ENCODE measurements around the gene FUBP3.

The FUBP3 gene, protein sequence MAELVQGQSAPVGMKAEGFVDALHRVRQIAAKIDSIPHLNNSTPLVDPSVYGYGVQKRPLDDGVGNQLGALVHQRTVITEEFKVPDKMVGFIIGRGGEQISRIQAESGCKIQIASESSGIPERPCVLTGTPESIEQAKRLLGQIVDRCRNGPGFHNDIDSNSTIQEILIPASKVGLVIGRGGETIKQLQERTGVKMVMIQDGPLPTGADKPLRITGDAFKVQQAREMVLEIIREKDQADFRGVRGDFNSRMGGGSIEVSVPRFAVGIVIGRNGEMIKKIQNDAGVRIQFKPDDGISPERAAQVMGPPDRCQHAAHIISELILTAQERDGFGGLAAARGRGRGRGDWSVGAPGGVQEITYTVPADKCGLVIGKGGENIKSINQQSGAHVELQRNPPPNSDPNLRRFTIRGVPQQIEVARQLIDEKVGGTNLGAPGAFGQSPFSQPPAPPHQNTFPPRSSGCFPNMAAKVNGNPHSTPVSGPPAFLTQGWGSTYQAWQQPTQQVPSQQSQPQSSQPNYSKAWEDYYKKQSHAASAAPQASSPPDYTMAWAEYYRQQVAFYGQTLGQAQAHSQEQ

DNA sequence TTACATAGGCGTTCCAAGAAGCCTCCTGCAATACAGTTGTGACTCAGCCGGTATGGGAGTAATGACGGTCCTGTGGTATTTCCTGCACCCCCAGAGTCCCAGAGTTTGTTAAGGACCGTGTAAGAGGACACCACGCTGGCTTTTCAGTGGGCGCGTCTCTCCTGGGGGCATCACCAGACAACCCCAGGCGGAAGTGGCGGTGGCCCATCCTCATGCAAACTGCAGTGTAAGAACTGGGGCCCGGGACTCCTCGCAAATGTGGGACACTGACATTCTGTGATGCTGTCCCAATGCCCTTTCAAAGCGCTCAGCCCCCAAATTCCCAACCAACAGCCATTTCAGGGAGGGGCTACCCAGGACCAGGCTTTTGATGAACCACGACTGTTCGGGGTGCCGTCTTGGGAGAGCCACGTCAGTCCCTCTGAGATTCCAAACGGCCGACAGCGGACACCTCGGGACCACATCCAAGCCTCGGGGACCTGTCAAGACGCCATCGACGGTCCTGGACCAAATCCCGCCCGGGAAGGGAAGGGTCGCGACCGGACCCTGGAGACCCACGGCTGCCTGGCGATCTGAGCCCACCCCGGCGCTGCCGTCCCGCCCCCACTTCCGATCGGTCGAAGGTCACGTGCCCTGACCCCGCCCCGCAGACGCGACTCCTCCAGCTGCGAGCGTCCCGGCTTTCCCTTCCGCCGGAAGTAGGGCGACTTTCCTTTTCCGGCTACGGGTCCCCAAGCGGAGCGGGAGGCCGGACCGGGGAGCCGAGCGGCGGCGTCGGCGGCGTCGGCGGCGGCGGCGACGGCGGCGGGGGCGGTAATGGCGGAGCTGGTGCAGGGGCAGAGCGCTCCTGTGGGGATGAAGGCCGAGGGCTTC, at the start of gene FUBP3:
FUBP3 (plus strand) TSS at position 713 of the 873 bp plus-strand sequence; CDS start at position 817, 104 bp downstream.
- peak within 1 kb of the TSS; percentile 88 for H3K4me2 ChIP-seq (ENCODE audit: low read depth, low read length, poor library complexity, severe bottlenecking)
- H4K20me1 ChIP-seq (ENCODE audit: insufficient read depth, low read length, poor library complexity, severe bottlenecking), result peaks cover 15% of the 10 kb centered on the region
- H3K36me3 ChIP-seq (ENCODE audit: insufficient read depth, low read length), result no peaks in the 10 kb centered on the region
- H3K9me2 ChIP-seq (replicated peaks; ENCODE audit: low read depth, low read length), result no peaks in the 10 kb centered on the region
- peak within 1 kb of the TSS; percentile 76 for H2AFZ ChIP-seq (ENCODE audit: low read length)
- peaks cover 9% of the 10 kb centered on the region for H3K4me1 ChIP-seq (ENCODE audit: insufficient read depth, low read length, poor library complexity, severe bottlenecking)
- no peaks in the 10 kb centered on the region for H3K27me3 ChIP-seq (ENCODE audit: insufficient read depth, low read length, poor library complexity, severe bottlenecking)
- peaks cover 36% of the 10 kb centered on the region for H3K79me2 ChIP-seq (ENCODE audit: insufficient read depth, low read length)
- peak within 1 kb of the TSS; percentile 89 for H3K4me3 ChIP-seq (ENCODE audit: low read length, poor library complexity, severe bottlenecking)
- peak within 1 kb of the TSS; percentile 87 for H3K9ac ChIP-seq (ENCODE audit: low read depth, low read length, poor library complexity, severe bottlenecking)
- H3K9me3 ChIP-seq (ENCODE audit: insufficient read depth, low read depth, low read length), result no peaks in the 10 kb centered on the region
- TF ChIP-seq, protein P1, sequence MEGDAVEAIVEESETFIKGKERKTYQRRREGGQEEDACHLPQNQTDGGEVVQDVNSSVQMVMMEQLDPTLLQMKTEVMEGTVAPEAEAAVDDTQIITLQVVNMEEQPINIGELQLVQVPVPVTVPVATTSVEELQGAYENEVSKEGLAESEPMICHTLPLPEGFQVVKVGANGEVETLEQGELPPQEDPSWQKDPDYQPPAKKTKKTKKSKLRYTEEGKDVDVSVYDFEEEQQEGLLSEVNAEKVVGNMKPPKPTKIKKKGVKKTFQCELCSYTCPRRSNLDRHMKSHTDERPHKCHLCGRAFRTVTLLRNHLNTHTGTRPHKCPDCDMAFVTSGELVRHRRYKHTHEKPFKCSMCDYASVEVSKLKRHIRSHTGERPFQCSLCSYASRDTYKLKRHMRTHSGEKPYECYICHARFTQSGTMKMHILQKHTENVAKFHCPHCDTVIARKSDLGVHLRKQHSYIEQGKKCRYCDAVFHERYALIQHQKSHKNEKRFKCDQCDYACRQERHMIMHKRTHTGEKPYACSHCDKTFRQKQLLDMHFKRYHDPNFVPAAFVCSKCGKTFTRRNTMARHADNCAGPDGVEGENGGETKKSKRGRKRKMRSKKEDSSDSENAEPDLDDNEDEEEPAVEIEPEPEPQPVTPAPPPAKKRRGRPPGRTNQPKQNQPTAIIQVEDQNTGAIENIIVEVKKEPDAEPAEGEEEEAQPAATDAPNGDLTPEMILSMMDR (conservative IDR thresholded peaks at IDR 0.05; ENCODE audit: low read length), result no peak
- no peak for TF ChIP-seq EZH2phosphoT487 (IDR thresholded peaks at IDR 0.05; ENCODE audit: borderline replicate concordance)
- no peaks in the 10 kb centered on the region for H3F3A ChIP-seq (ENCODE audit: low read depth)

DNA sequence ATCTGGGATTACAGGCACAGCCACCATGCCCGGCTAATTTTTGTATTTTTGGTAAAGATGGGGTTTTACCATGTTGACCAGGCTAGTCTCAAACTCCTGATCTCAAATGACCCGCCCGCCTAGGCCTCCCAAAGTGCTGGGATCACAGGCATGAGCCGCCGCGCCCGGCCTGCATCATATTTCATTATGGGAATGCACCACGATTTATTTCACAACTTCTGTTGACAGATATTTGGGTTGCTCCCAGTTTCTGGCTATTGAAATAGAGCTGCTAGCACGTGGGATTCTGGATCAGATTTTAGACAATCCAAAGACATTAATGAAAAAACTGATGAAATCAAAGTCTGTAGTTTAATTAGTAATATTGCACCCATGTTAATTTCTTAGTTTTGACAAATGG, 48.4 kb upstream of the FUBP3 start:
- no peaks in the 10 kb centered on the region for H3F3A ChIP-seq (ENCODE audit: low read depth)
- TF ChIP-seq, protein P1 (conservative IDR thresholded peaks at IDR 0.05; ENCODE audit: low read length), result no peak
- no peak for TF ChIP-seq EZH2phosphoT487 (IDR thresholded peaks at IDR 0.05; ENCODE audit: borderline replicate concordance)
- H3K27me3 ChIP-seq (ENCODE audit: insufficient read depth, low read length, poor library complexity, severe bottlenecking), result no peaks in the 10 kb centered on the region
- H3K4me3 ChIP-seq (ENCODE audit: low read length, poor library complexity, severe bottlenecking), result no peak overlapping the region
- H3K4me2 ChIP-seq (ENCODE audit: low read depth, low read length, poor library complexity, severe bottlenecking), result no peak overlapping the region
- no peaks in the 10 kb centered on the region for H3K36me3 ChIP-seq (ENCODE audit: insufficient read depth, low read length)
- no peaks in the 10 kb centered on the region for H3K9me2 ChIP-seq (replicated peaks; ENCODE audit: low read depth, low read length)
- no peak overlapping the region for H3K9ac ChIP-seq (ENCODE audit: low read depth, low read length, poor library complexity, severe bottlenecking)
- no peaks in the 10 kb centered on the region for H3K79me2 ChIP-seq (ENCODE audit: insufficient read depth, low read length)
- no peaks in the 10 kb centered on the region for H3K9me3 ChIP-seq (ENCODE audit: insufficient read depth, low read depth, low read length)
- H4K20me1 ChIP-seq (ENCODE audit: insufficient read depth, low read length, poor library complexity, severe bottlenecking), result no peaks in the 10 kb centered on the region
- no peaks in the 10 kb centered on the region for H3K4me1 ChIP-seq (ENCODE audit: insufficient read depth, low read length, poor library complexity, severe bottlenecking)
- no peak overlapping the region for H2AFZ ChIP-seq (ENCODE audit: low read length)

DNA sequence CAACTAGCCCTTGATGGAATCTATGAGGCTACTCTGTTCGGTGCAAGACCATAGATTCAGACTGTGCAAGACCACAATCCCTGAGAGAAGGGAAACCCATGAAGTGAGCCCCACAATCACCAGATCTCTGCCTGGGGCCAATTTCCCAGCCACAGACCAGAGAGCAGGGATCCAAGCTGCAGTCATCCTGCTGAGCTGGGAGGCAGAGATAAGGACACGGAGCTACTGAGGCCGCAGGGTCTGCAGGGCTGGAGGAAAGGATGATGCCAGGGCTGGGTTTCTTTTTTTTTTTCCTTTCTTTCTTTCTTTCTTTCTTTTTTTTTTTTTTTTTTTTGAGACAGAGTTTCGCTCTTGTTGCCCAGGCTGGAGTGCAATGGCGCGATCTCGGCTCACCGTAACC, 47.7 kb upstream of the FUBP3 start:
- Histone ChIP-seq H3K79me2 (ENCODE audit: insufficient read depth, low read length) (no peaks in the 10 kb centered on the region), H3K4me3 (ENCODE audit: low read length, poor library complexity, severe bottlenecking) (no peak overlapping the region), H3K9ac (ENCODE audit: low read depth, low read length, poor library complexity, severe bottlenecking) (no peak overlapping the region), H4K20me1 (ENCODE audit: insufficient read depth, low read length, poor library complexity, severe bottlenecking) (no peaks in the 10 kb centered on the region), H3K4me1 (ENCODE audit: insufficient read depth, low read length, poor library complexity, severe bottlenecking) (no peaks in the 10 kb centered on the region), H3K27me3 (ENCODE audit: insufficient read depth, low read length, poor library complexity, severe bottlenecking) (no peaks in the 10 kb centered on the region), H3K9me2 (replicated peaks; ENCODE audit: low read depth, low read length) (no peaks in the 10 kb centered on the region), H3K4me2 (ENCODE audit: low read depth, low read length, poor library complexity, severe bottlenecking) (no peak overlapping the region), H3K9me3 (ENCODE audit: insufficient read depth, low read depth, low read length) (no peaks in the 10 kb centered on the region), H3K36me3 (ENCODE audit: insufficient read depth, low read length) (no peaks in the 10 kb centered on the region), H2AFZ (ENCODE audit: low read length) (no peak overlapping the region), H3F3A (ENCODE audit: low read depth) (no peaks in the 10 kb centered on the region)
- no peak for TF ChIP-seq EZH2phosphoT487 (IDR thresholded peaks at IDR 0.05; ENCODE audit: borderline replicate concordance)
- TF ChIP-seq, protein P1 (conservative IDR thresholded peaks at IDR 0.05; ENCODE audit: low read length), result no peak
